SK-N-SH treated with all-trans-retinoic acid at 6 μM for 48 hours (cell line): ENCODE data around the gene NFKBIA.

Experiments used
- ATAC-seq: fragments of 200-7000 bp; cut with Tn5 transposase; 3 replicates; pipeline ENCODE4 v1.9.1; 2020; ENCODE audit warnings: mild to moderate bottlenecking, moderate library complexity
- ARNTL ChIP-seq: fragments of 450-650 bp; formaldehyde crosslinking; IDR thresholded peaks from 2 replicates; pipeline ENCODE4 v1.5.0; 2020; ENCODE audit warnings: low read depth, mild to moderate bottlenecking, moderate library complexity, borderline replicate concordance
- BACH2 ChIP-seq: fragments of 250-450 bp; sonication (Bioruptor Pico); IDR thresholded peaks from 2 replicates; pipeline ENCODE4 v1.9.0; 2021; ENCODE audit warnings: mild to moderate bottlenecking, borderline replicate concordance
- CREB5 ChIP-seq: fragments of 250-450 bp; sonication (Bioruptor Pico); IDR thresholded peaks from 2 replicates; pipeline ENCODE4 v1.5.1; 2020; ENCODE audit warnings: low read depth, mild to moderate bottlenecking, moderate library complexity
- CSDC2 ChIP-seq: fragments of 250-450 bp; sonication (Bioruptor Pico); IDR thresholded peaks from 2 replicates; pipeline ENCODE4 v1.5.0; 2020; ENCODE audit warnings: mild to moderate bottlenecking, moderate library complexity
- ESRRG ChIP-seq: fragments of 250-450 bp; sonication (Bioruptor Pico); IDR thresholded peaks from 2 replicates; pipeline ENCODE4 v1.6.1; 2021; ENCODE audit warnings: mild to moderate bottlenecking
- GLIS3 ChIP-seq: fragments of 250-450 bp; sonication (Bioruptor Pico); IDR thresholded peaks from 2 replicates; pipeline ENCODE4 v1.5.0; 2020; ENCODE audit warnings: mild to moderate bottlenecking, moderate library complexity
- ISL1 ChIP-seq: fragments of 250-450 bp; sonication (Bioruptor Pico); IDR thresholded peaks from 2 replicates; pipeline ENCODE4 v2.1.2; 2022; ENCODE audit warnings: mild to moderate bottlenecking, moderate library complexity
- OSR1 ChIP-seq: fragments of 250-450 bp; sonication (Bioruptor Pico); IDR thresholded peaks from 2 replicates; pipeline ENCODE4 v1.8.0; 2022; ENCODE audit warnings: moderate library complexity, mild to moderate bottlenecking, inconsistent platforms
- PATZ1 ChIP-seq: fragments of 250-450 bp; sonication (Bioruptor Pico); IDR thresholded peaks from 2 replicates; pipeline ENCODE4 v1.8.0; 2020; ENCODE audit warnings: mild to moderate bottlenecking, moderate library complexity, borderline replicate concordance
- PPARA ChIP-seq: fragments of 250-450 bp; sonication (Bioruptor Pico); IDR thresholded peaks from 2 replicates; pipeline ENCODE4 v1.5.0; 2020; ENCODE audit warnings: mild to moderate bottlenecking, borderline replicate concordance
- RARB ChIP-seq: fragments of 250-450 bp; sonication (Bioruptor Pico); IDR thresholded peaks from 2 replicates; pipeline ENCODE4 v1.8.0; 2021; ENCODE audit warnings: mild to moderate bottlenecking, moderate library complexity
- SNAI2 ChIP-seq: fragments of 250-450 bp; sonication (Bioruptor Pico); IDR thresholded peaks from 2 replicates; pipeline ENCODE4 v1.5.0; 2020; ENCODE audit warnings: mild to moderate bottlenecking, moderate library complexity
- TCF4 ChIP-seq: fragments of 250-450 bp; sonication (Bioruptor Pico); IDR thresholded peaks from 2 replicates; pipeline ENCODE4 v1.8.0; 2021; ENCODE audit warnings: mild to moderate bottlenecking, moderate library complexity, borderline replicate concordance
- TOX ChIP-seq: fragments of 250-450 bp; sonication (Bioruptor Pico); IDR thresholded peaks from 2 replicates; pipeline ENCODE4 v1.8.0; 2021; ENCODE audit warnings: mild to moderate bottlenecking, moderate library complexity, borderline replicate concordance
- TSHZ2 ChIP-seq: fragments of 250-450 bp; sonication (Bioruptor Pico); IDR thresholded peaks from 2 replicates; pipeline ENCODE4 v1.5.0; 2020; ENCODE audit warnings: mild to moderate bottlenecking, moderate library complexity
- ZC3H10 ChIP-seq: fragments of 250-450 bp; sonication (Bioruptor Pico); IDR thresholded peaks from 2 replicates; pipeline ENCODE4 v1.5.1; 2021; ENCODE audit warnings: mild to moderate bottlenecking, moderate library complexity
- ZFP3 ChIP-seq: fragments of 250-450 bp; sonication (Bioruptor Pico); IDR thresholded peaks from 2 replicates; pipeline ENCODE4 v1.5.0; 2020; ENCODE audit warnings: mild to moderate bottlenecking, moderate library complexity
- ZFP30 ChIP-seq: fragments of 450-650 bp; formaldehyde crosslinking; IDR thresholded peaks from 2 replicates; pipeline ENCODE4 v1.5.0; 2022; ENCODE audit warnings: mild to moderate bottlenecking, moderate library complexity
- ZNF565 ChIP-seq: fragments of 450-650 bp; formaldehyde crosslinking; conservative IDR thresholded peaks from 2 replicates; pipeline ENCODE4 v1.5.0; 2020; ENCODE audit warnings: low read depth, mild to moderate bottlenecking, moderate library complexity
- ZNF8 ChIP-seq: fragments of 450-650 bp; formaldehyde crosslinking; IDR thresholded peaks from 2 replicates; pipeline ENCODE4 v1.5.0; 2020; ENCODE audit warnings: mild to moderate bottlenecking, moderate library complexity
- TF ChIP-seq, protein P1 (sequence below): fragments of 250-450 bp; sonication (Bioruptor Pico); IDR thresholded peaks from 2 replicates; pipeline ENCODE4 v1.8.0; 2021; ENCODE audit warnings: low read depth, mild to moderate bottlenecking, moderate library complexity, borderline replicate concordance

NFKBIA gene, protein sequence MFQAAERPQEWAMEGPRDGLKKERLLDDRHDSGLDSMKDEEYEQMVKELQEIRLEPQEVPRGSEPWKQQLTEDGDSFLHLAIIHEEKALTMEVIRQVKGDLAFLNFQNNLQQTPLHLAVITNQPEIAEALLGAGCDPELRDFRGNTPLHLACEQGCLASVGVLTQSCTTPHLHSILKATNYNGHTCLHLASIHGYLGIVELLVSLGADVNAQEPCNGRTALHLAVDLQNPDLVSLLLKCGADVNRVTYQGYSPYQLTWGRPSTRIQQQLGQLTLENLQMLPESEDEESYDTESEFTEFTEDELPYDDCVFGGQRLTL

DNA sequence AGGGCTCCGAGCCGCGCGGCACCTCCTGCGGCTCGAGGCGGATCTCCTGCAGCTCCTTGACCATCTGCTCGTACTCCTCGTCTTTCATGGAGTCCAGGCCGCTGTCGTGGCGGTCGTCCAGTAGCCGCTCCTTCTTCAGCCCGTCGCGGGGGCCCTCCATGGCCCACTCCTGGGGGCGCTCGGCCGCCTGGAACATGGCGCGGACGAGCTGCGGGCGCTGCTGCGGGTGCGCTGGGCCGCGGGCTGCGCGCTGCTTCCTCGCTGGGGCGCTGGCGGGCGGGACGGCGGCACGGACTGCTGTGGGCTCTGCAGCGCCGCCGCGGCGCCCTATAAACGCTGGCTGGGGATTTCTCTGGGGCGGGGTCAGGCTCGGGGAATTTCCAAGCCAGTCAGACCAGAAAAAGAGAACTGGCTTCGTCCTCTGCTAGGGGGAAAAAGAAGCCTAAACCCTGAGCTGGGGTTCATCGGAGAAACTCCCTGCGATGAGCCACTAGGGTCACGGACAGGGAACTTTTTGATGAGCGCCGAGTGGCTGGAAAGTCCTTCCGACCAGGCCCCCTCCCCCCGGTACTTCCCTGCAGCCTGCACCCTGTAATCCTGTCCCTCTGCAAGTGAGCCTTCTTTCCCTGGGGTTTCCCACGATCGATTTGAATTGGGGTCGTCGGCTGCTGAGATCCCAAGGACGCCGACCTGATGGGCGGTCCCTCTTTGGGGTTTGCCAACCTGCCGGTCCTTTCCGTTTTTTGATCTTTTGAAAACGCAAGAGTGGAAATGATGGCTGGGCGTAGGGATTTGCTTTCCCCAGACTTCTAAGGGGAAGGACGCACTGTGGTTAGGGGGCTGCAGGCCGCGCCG, at the start of gene NFKBIA:
Gene NFKBIA, minus strand, starts transcription at position 301 of the 855 bp plus-strand sequence. Its CDS starts 105 bp downstream, at position 196.
- TF ChIP-seq ZFP30 (no peak), PATZ1 (CRISPR knock-in tag) (peak; percentile 24; the same call in 1 of the 2 replicates), CSDC2 (no peak), ZNF565 (no peak)
- TF ChIP-seq, protein P1, sequence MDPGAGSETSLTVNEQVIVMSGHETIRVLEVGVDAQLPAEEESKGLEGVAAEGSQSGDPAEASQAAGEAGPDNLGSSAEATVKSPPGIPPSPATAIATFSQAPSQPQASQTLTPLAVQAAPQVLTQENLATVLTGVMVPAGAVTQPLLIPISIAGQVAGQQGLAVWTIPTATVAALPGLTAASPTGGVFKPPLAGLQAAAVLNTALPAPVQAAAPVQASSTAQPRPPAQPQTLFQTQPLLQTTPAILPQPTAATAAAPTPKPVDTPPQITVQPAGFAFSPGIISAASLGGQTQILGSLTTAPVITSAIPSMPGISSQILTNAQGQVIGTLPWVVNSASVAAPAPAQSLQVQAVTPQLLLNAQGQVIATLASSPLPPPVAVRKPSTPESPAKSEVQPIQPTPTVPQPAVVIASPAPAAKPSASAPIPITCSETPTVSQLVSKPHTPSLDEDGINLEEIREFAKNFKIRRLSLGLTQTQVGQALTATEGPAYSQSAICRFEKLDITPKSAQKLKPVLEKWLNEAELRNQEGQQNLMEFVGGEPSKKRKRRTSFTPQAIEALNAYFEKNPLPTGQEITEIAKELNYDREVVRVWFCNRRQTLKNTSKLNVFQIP (CRISPR knock-in tag) = no peak
- ATAC-seq = peak; percentile 88

DNA sequence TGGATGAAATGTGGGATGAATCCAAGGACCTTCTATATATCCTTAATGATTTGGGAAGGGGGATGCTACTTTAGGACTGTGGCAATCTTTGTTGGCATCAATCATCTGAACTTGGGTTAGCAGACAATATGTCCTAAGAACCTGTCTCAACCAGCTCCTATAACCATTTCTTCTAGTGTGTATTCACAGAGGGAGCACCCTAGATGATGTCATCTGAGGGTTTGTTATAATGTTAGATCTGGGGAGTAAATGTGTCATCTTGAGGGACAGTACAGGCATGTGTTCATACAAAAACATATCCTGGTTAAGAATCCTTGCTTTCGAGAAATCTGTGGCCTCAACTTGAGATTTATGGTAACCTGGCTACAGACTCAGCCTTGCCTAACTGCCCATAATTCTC, 41.9 kb upstream of the NFKBIA start:
- TF ChIP-seq TOX (CRISPR knock-in tag) = no peak
- no peak for TF ChIP-seq ZFP3
- TF ChIP-seq TCF4 (CRISPR knock-in tag) = no peak
- no peak for TF ChIP-seq TSHZ2 (CRISPR knock-in tag)
- no peak for TF ChIP-seq ARNTL
- no peak for TF ChIP-seq GLIS3
- no peak for TF ChIP-seq CSDC2
- no peak for TF ChIP-seq PPARA (CRISPR knock-in tag)
- TF ChIP-seq CREB5 (CRISPR knock-in tag) = no peak
- no peak for TF ChIP-seq SNAI2
- TF ChIP-seq, protein P1 (CRISPR knock-in tag) = no peak
- TF ChIP-seq OSR1 (CRISPR knock-in tag) = no peak
- TF ChIP-seq ZNF8 (CRISPR knock-in tag) = no peak
- TF ChIP-seq PATZ1 (CRISPR knock-in tag) = no peak
- TF ChIP-seq ISL1 (CRISPR knock-in tag) = no peak
- no peak for TF ChIP-seq ESRRG (CRISPR knock-in tag)
- no peak for TF ChIP-seq BACH2 (CRISPR knock-in tag)
- no peak for TF ChIP-seq ZC3H10 (CRISPR knock-in tag)
- TF ChIP-seq ZNF565 = no peak
- no peak for TF ChIP-seq RARB (CRISPR knock-in tag)
- no peak for ATAC-seq
